H9 (cell line): ENCODE measurements around the gene HAGHL. TPM values are rescaled to one million over a fixed set of nuclear protein-coding genes. Genes with fewer than 3 reads are reported as not detected.

Source experiments
- DNase-seq: peaks from one replicate; pipeline ENCODE4 v3.0.0-alpha.2; 2017
- H2AFZ ChIP-seq: one replicate; pipeline ENCODE4 v1.6.1; 2013; ENCODE audit warnings: mild to moderate bottlenecking, low read length, control low read depth, moderate library complexity
- H2AK5ac ChIP-seq: 2 replicates; pipeline ENCODE4 v1.6.1; 2013; ENCODE audit warnings: low read length, control low read depth, mixed read lengths; ENCODE audit not compliant: insufficient read length
- H2BK120ac ChIP-seq: one replicate; pipeline ENCODE4 v1.6.1; 2013; ENCODE audit warnings: low read depth, mild to moderate bottlenecking, low read length, control low read depth, inconsistent platforms; ENCODE audit not compliant: poor library complexity, severe bottlenecking
- H2BK12ac ChIP-seq: 2 replicates; pipeline ENCODE4 v1.6.1; 2013; ENCODE audit warnings: low read length, control low read depth, mixed read lengths, low read depth; ENCODE audit not compliant: insufficient read length
- H2BK15ac ChIP-seq: 2 replicates; pipeline ENCODE4 v1.6.1; 2013; ENCODE audit warnings: low read depth, low read length, control low read depth
- H2BK20ac ChIP-seq: one replicate; pipeline ENCODE4 v1.6.1; 2013; ENCODE audit warnings: low read depth, mild to moderate bottlenecking, low read length, control low read depth, inconsistent platforms; ENCODE audit not compliant: poor library complexity, severe bottlenecking
- H2BK5ac ChIP-seq: 2 replicates; pipeline ENCODE4 v1.6.1; 2013; ENCODE audit warnings: low read length, control low read depth, mixed read lengths; ENCODE audit not compliant: insufficient read length
- H3K14ac ChIP-seq: 2 replicates; pipeline ENCODE4 v1.6.1; 2013; ENCODE audit warnings: low read length, control low read depth; ENCODE audit not compliant: insufficient read depth
- H3K18ac ChIP-seq: 2 replicates; pipeline ENCODE4 v1.6.1; 2013; ENCODE audit warnings: low read depth, mild to moderate bottlenecking, mixed read lengths, low read length, control low read depth; ENCODE audit not compliant: insufficient read length
- H3K23ac ChIP-seq: 2 replicates; pipeline ENCODE4 v1.6.1; 2013; ENCODE audit warnings: low read length, control low read depth, mixed read lengths, low read depth; ENCODE audit not compliant: insufficient read length
- H3K23me2 ChIP-seq: 2 replicates; pipeline ENCODE4 v1.6.1; 2013; ENCODE audit warnings: low read depth, mild to moderate bottlenecking, mixed read lengths, low read length, control low read depth; ENCODE audit not compliant: insufficient read length, poor library complexity, severe bottlenecking
- H3K27ac ChIP-seq: 2 replicates; pipeline ENCODE4 v1.5.1; 2013; ENCODE audit warnings: low read length, control low read depth, mixed read lengths, low read depth; ENCODE audit not compliant: insufficient read length
- H3K27me3 ChIP-seq: 2 replicates; pipeline ENCODE4 v1.6.1; 2013; ENCODE audit warnings: low read length, control low read depth, inconsistent platforms; ENCODE audit not compliant: insufficient read depth
- H3K4ac ChIP-seq: 2 replicates; pipeline ENCODE4 v1.6.1; 2013; ENCODE audit warnings: low read depth, mild to moderate bottlenecking, control low read depth, inconsistent platforms, low read length, moderate library complexity
- H3K4me1 ChIP-seq: 2 replicates; pipeline ENCODE4 v1.6.1; 2013; ENCODE audit warnings: low read length, control low read depth, inconsistent platforms; ENCODE audit not compliant: insufficient read depth
- H3K4me2 ChIP-seq: 2 replicates; pipeline ENCODE4 v1.6.1; 2013; ENCODE audit warnings: low read length, control low read depth, mixed read lengths; ENCODE audit not compliant: insufficient read length, insufficient read depth
- H3K56ac ChIP-seq: 2 replicates; pipeline ENCODE4 v1.6.1; 2013; ENCODE audit warnings: low read depth, mild to moderate bottlenecking, mixed read lengths, low read length, control low read depth; ENCODE audit not compliant: insufficient read length
- H3K79me1 ChIP-seq: 2 replicates; pipeline ENCODE4 v1.6.1; 2013; ENCODE audit warnings: low read depth, mild to moderate bottlenecking, moderate library complexity, low read length, control low read depth, inconsistent platforms; ENCODE audit not compliant: insufficient read depth, poor library complexity, severe bottlenecking
- H3K79me2 ChIP-seq: 2 replicates; pipeline ENCODE4 v1.6.1; 2013; ENCODE audit warnings: low read length, control low read depth, inconsistent platforms; ENCODE audit not compliant: insufficient read depth
- H3K9ac ChIP-seq: 2 replicates; pipeline ENCODE4 v1.6.1; 2013; ENCODE audit warnings: low read length, control low read depth, mixed read lengths; ENCODE audit not compliant: insufficient read length; ENCODE audit errors: extremely low read depth
- H3K9me3 ChIP-seq: one replicate; pipeline ENCODE4 v1.6.1; 2013; ENCODE audit warnings: low read depth, low read length, inconsistent platforms; ENCODE audit not compliant: control insufficient read depth
- H3T11ph ChIP-seq: one replicate; pipeline ENCODE4 v1.6.1; 2013; ENCODE audit warnings: mild to moderate bottlenecking, low read length, control low read depth, inconsistent platforms
- H4K20me1 ChIP-seq: one replicate; pipeline ENCODE4 v1.6.1; 2013; ENCODE audit not compliant: control insufficient read depth, insufficient read length, insufficient read depth
- H4K5ac ChIP-seq: 2 replicates; pipeline ENCODE4 v1.6.1; 2013; ENCODE audit warnings: low read depth, mild to moderate bottlenecking, mixed read lengths, low read length, control low read depth; ENCODE audit not compliant: insufficient read length
- H4K8ac ChIP-seq: replicated peaks from 2 replicates; pipeline ENCODE4 v1.6.1; 2013; ENCODE audit warnings: low read length, control low read depth, mixed read lengths, low read depth; ENCODE audit not compliant: insufficient read length
- H4K91ac ChIP-seq: 2 replicates; pipeline ENCODE4 v1.6.1; 2013; ENCODE audit warnings: low read depth, mild to moderate bottlenecking, moderate library complexity, mixed read lengths, low read length, control low read depth; ENCODE audit not compliant: insufficient read length
- H3K27ac Mint-ChIP-seq, 3 experiments: 2 replicates in 2 of 3; 3 replicates in 1 of 3; pipeline ENCODE4 v1.8.0; 2020 to 2021; ENCODE audit warnings: mixed read lengths in 3 of 3, mild to moderate bottlenecking in 1 of 3, moderate library complexity in 1 of 3
- H3K27me3 Mint-ChIP-seq: 2 replicates; pipeline ENCODE4 v1.8.0; 2021; ENCODE audit warnings: low read depth, mild to moderate bottlenecking, moderate library complexity, mixed read lengths
- H3K36me3 Mint-ChIP-seq, 3 experiments: 2 replicates in 2 of 3; 3 replicates in 1 of 3; pipeline ENCODE4 v1.8.0; 2020 to 2021; ENCODE audit warnings: low read depth in 3 of 3, mixed read lengths in 3 of 3; ENCODE audit not compliant: insufficient read depth in 1 of 3
- H3K4me1 Mint-ChIP-seq, 2 experiments: 2 replicates each; pipeline ENCODE4 v1.8.0; 2020; ENCODE audit warnings: mixed read lengths in 2 of 2
- H3K4me3 Mint-ChIP-seq, 2 experiments: 2 replicates in 1 of 2; 3 replicates in 1 of 2; pipeline ENCODE4 v1.8.0; 2020 to 2021; ENCODE audit warnings: mild to moderate bottlenecking in 2 of 2, mixed read lengths in 2 of 2, moderate library complexity in 1 of 2
- H3K9me3 Mint-ChIP-seq, 2 experiments: 2 replicates in 1 of 2; 3 replicates in 1 of 2; pipeline ENCODE4 v1.8.0; 2020; ENCODE audit warnings: mild to moderate bottlenecking in 2 of 2, mixed read lengths in 2 of 2, moderate library complexity in 1 of 2
- CTCF ChIP-seq: fragments of 200-600 bp; sonication (generic); conservative IDR thresholded peaks from 3 replicates; pipeline ENCODE4 v1.8.0; 2021; ENCODE audit warnings: antibody characterized with exemption, mild to moderate bottlenecking
- whole genome bisulfite sequencing: extraction: QIAGEN DNeasy Blood & Tissue Kit; methylation state at CpG from one replicate; pipeline ENCODE4 v1.1.7; 2013; ENCODE audit warnings: missing lambda C conversion rate, low lambda C conversion rate, mixed read lengths; ENCODE audit not compliant: insufficient read length; ENCODE audit errors: extremely low coverage; 5-methylcytosine and 5-hydroxymethylcytosine counted together
- total RNA-seq: library from RNA; stranded (reverse); gene quantifications from 2 replicates; pipeline ENCODE4 v1.2.1, GENCODE V29; 2021

HAGHL gene
- total RNA-seq, 1 experiment from 2014 or later, result 25.2 TPM

GRCh38 chr16:678209-678857 is 48.6 kb upstream of the HAGHL start:
- no peak overlapping the region for H3K4ac ChIP-seq
- no peak overlapping the region for H4K8ac ChIP-seq
- no peak overlapping the region for H3K27ac ChIP-seq
- H2BK20ac ChIP-seq, result no peak overlapping the region
- no peaks in the 10 kb centered on the region for H3K79me1 ChIP-seq
- H3K27me3 ChIP-seq, result no peaks in the 10 kb centered on the region
- H3K18ac ChIP-seq, result no peak overlapping the region
- no CpG with 5 or more reads among the region's 21 CpGs for WGBS
- H3K79me2 ChIP-seq, result peaks cover 2% of the 10 kb centered on the region; the same call in 1 of the 2 replicates
- Mint-ChIP-seq H3K4me1 (peaks cover 23 to 41% of the 10 kb centered on the region in 2 experiments), H3K9me3 (no peaks in the 10 kb centered on the region), H3K27me3 (peaks cover 3% of the 10 kb centered on the region; the same call in 1 of the 2 replicates), H3K4me3 (no peak overlapping the region), H3K36me3 (peaks cover 14 to 27% (median 21%) of the 10 kb centered on the region in 3 experiments; a peak in 6 of 7 replicates), H3K27ac (no peak overlapping the region)
- H3K14ac ChIP-seq, result no peak overlapping the region; the same call in 1 of the 2 replicates
- H3T11ph ChIP-seq, result no peak overlapping the region
- H4K20me1 ChIP-seq, result no peaks in the 10 kb centered on the region
- H3K4me1 ChIP-seq, result no peaks in the 10 kb centered on the region
- no peak overlapping the region for H2BK5ac ChIP-seq
- no peak overlapping the region for H3K9ac ChIP-seq
- no peak overlapping the region for H2BK12ac ChIP-seq
- H2AFZ ChIP-seq, result no peak overlapping the region
- no peak overlapping the region for H3K4me2 ChIP-seq
- H4K91ac ChIP-seq, result no peak overlapping the region
- no peak overlapping the region for H2AK5ac ChIP-seq
- no peak overlapping the region for H2BK15ac ChIP-seq
- no peak overlapping the region for H3K23ac ChIP-seq
- peaks cover 15% of the 10 kb centered on the region for H3K23me2 ChIP-seq
- H2BK120ac ChIP-seq, result no peak overlapping the region
- TF ChIP-seq CTCF, result no peak
- no peak for DNase-seq
- no peaks in the 10 kb centered on the region for H3K9me3 ChIP-seq
- no peak overlapping the region for H3K56ac ChIP-seq
- no peak overlapping the region for H4K5ac ChIP-seq
